ENCODE data around the gene TFDP2.

Gene TFDP2

DNA sequence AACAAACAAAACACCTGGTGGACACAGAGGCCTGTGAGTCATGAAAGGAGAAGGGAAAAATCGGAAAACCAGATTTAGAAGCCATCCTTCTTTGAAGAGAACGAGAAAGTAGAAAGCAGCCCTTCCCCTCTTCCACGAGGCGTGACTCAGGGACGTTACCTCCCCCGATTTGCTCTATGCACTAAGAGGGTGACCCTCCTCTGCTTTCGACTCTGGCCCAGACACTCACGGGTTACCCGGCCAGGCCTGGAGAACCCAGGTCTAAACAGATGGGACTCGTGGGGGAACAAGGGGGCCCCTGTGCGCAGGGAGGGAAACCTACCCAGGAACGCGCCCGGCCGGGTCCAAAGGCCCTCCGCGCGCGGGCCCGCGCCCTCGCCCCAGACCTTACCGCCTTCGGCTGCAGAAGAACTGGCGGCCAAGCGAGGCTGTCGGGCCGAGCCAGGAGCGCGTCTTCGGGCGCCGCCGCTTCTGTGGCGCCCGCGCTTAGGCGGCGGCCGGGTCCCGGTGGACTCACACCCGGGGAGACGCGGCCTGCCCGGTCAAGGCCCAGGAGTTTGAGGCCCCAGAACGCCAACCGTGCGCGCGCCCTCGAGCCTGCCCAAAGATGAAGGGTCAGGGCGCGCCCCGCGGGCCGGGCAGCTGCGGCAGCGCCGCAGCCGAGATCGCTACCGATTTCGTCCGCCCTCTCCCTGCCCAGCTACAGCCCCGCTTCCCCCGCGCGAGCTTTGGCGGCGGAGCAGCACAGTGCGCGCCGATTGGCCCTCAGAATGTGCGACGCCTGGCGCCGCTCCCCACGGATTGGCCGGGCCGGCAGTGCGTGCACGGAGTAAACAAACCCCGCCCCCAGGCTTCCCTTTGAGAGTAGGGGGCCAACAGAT lies at the start of gene TFDP2:
TSS of gene TFDP2 (minus strand) at position 753 of the 881 bp plus-strand sequence. CDS start 47,795 bp downstream, outside the sequence.
- peak; percentile 89 for DNase-seq (ENCODE audit: low read depth)
- no peak for TF ChIP-seq CTCF (conservative IDR thresholded peaks at IDR 0.05; ENCODE audit: low read depth, low read length)
- peak within 1 kb of the TSS; percentile 73 for H3K4me3 ChIP-seq (ENCODE audit: low read depth, low read length)

- DNase-seq (ENCODE audit: low read depth): no peak
- no peak overlapping the region for H3K4me3 ChIP-seq (ENCODE audit: low read depth, low read length)
- TF ChIP-seq CTCF (conservative IDR thresholded peaks at IDR 0.05; ENCODE audit: low read depth, low read length): no peak
These were observed 39.5 kb upstream of the TFDP2 start for GRCh38 chr3:142188846-142189245.

DNA sequence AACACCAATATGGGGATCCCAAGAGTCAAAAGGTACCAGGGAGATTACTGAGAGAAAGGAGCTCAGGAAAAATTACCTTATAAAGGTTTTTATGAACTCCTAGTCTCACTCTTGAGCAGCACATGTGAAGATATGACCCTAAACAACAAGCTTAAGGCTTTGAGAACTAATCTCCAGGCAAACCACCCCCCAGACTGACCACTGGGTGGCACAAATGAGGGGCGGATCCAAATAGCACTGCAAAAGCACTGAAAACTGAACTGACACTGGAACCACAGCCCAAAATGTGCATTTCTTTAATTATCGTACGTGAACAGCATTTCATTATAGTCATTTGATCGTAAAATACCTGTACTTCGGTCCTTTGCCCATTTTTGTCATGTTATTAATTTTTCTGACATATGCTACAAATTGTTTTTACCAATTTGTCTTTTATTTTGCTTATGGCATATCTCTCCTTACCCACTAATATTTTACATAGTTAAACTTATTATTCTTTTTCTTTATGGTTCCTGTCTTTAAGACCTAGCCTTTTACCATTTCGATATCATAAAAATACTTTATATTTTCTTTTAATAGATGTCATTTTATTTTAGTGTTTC lies 31.5 kb upstream of the TFDP2 start:
- H3K4me3 ChIP-seq (ENCODE audit: low read depth, low read length): no peak overlapping the region
- TF ChIP-seq CTCF (conservative IDR thresholded peaks at IDR 0.05; ENCODE audit: low read depth, low read length): peak; percentile 86
- peak; percentile 74 for DNase-seq (ENCODE audit: low read depth)

- no peak overlapping the region for H3K4me3 ChIP-seq (ENCODE audit: low read depth, low read length)
- TF ChIP-seq CTCF (conservative IDR thresholded peaks at IDR 0.05; ENCODE audit: low read depth, low read length): no peak
- no peak for DNase-seq (ENCODE audit: low read depth)
These were observed 26.1 kb upstream of the TFDP2 start for GRCh38 chr3:142175478-142175877.

- DNase-seq (ENCODE audit: low read depth): no peak
- no peak overlapping the region for H3K4me3 ChIP-seq (ENCODE audit: low read depth, low read length)
- TF ChIP-seq CTCF (conservative IDR thresholded peaks at IDR 0.05; ENCODE audit: low read depth, low read length): no peak
These were observed 25.2 kb upstream of the TFDP2 start for GRCh38 chr3:142174559-142174958.

DNA sequence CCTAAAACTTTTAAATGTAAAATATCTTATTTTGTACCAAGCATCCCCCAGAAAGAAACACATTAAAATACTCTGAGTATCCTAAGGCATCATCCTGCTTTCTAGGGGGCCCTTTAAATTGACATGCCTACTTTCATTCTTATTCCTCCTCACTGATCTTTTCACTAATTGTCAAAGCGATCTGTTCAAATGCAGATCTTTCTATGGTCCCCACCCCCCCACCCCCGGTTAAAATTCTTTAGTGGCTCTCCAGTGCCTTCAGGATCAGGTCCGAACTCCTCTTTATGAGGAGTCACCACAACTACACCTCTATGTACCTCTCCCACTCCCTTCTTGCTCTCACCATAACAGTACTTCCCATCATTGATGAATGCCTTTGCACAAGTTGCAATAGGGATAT lies 19.2 kb upstream of the TFDP2 start:
- no peak for DNase-seq (ENCODE audit: low read depth)
- TF ChIP-seq CTCF (conservative IDR thresholded peaks at IDR 0.05; ENCODE audit: low read depth, low read length): no peak
- H3K4me3 ChIP-seq (ENCODE audit: low read depth, low read length): no peak overlapping the region
